Naive thymus-derived CD4-positive, alpha-beta T cell (primary cell): ENCODE measurements around the gene DMAC1. TPM values are rescaled to one million over a fixed set of nuclear protein-coding genes. Genes with fewer than 3 reads are reported as not detected.

ENCODE experiments used
- ATAC-seq: fragments of 150-1000 bp; cut with Tn5 transposase; 2 replicates; pipeline ENCODE4 v1.10.0; 2021; ENCODE audit warnings: mild to moderate bottlenecking, moderate library complexity
- CTCF ChIA-PET: fragments of 350-600 bp; sonication (Branson Sonifier 250); formaldehyde crosslinking; loops from one replicate; lab custom pipeline; 2021; ENCODE audit warnings: antibody characterized with exemption; lab: Charles Lee
- POLR2A ChIA-PET: fragments of 350-600 bp; sonication (Branson Sonifier 250); formaldehyde crosslinking; loops from one replicate; lab custom pipeline; 2021; ENCODE audit warnings: antibody characterized with exemption, inconsistent platforms; lab: Charles Lee
- DNase-seq, 9 donors: peaks; one replicate each; pipeline versions ENCODE4 v3.0.0 to v3.0.0-alpha.2; 2020 to 2022; ENCODE audit warnings: mixed read lengths in 1 of 9
- H3K27ac ChIP-seq: one replicate; pipeline ENCODE4 v1.7.0; 2013; ENCODE audit warnings: mild to moderate bottlenecking, low read depth, low read length, moderate library complexity
- H3K27me3 ChIP-seq, 2 donors: one replicate each; pipeline ENCODE4 v1.7.0; 2013; ENCODE audit warnings: low read length in 2 of 2, mild to moderate bottlenecking in 2 of 2, moderate library complexity in 2 of 2; ENCODE audit not compliant: control insufficient read depth in 2 of 2, insufficient read depth in 2 of 2
- H3K36me3 ChIP-seq, 3 experiments: 1 replicate in 2 of 3; 2 replicates in 1 of 3; pipeline ENCODE4 v1.7.0; 2013; ENCODE audit warnings: low read length in 3 of 3, mild to moderate bottlenecking in 3 of 3, moderate library complexity in 1 of 3; ENCODE audit not compliant: insufficient read depth in 3 of 3, control insufficient read depth in 2 of 3
- H3K4me1 ChIP-seq, 2 donors: one replicate each; pipeline ENCODE4 v1.7.0; 2013; ENCODE audit warnings: low read length in 2 of 2, mild to moderate bottlenecking in 2 of 2, moderate library complexity in 1 of 2; ENCODE audit not compliant: control insufficient read depth in 2 of 2, insufficient read depth in 2 of 2
- H3K4me3 ChIP-seq: 2 replicates; pipeline ENCODE4 v1.7.0; 2013; ENCODE audit warnings: mild to moderate bottlenecking, low read length
- H3K9me3 ChIP-seq, 3 experiments: 1 replicate in 2 of 3; 2 replicates in 1 of 3; pipeline ENCODE4 v1.7.0; 2013; ENCODE audit warnings: low read length in 3 of 3; ENCODE audit not compliant: control insufficient read depth in 2 of 3
- H3K27ac Mint-ChIP-seq, 9 donors: one replicate each; pipeline ENCODE4 v1.8.0; 2020 to 2022; ENCODE audit warnings: mixed read lengths in 9 of 9, mild to moderate bottlenecking in 8 of 9, moderate library complexity in 5 of 9, inconsistent platforms in 2 of 9
- H3K27me3 Mint-ChIP-seq, 5 donors: one replicate each; pipeline ENCODE4 v1.8.0; 2021 to 2022; ENCODE audit warnings: mixed read lengths in 5 of 5, mild to moderate bottlenecking in 1 of 5
- H3K36me3 Mint-ChIP-seq, 5 donors: one replicate each; pipeline ENCODE4 v1.8.0; 2020 to 2022; ENCODE audit warnings: mixed read lengths in 5 of 5, mild to moderate bottlenecking in 3 of 5, inconsistent platforms in 1 of 5
- H3K4me1 Mint-ChIP-seq, 7 donors: one replicate each; pipeline ENCODE4 v1.8.0; 2020 to 2022; ENCODE audit warnings: mixed read lengths in 7 of 7, mild to moderate bottlenecking in 3 of 7, inconsistent platforms in 1 of 7
- H3K4me3 Mint-ChIP-seq, 10 donors: one replicate each; pipeline ENCODE4 v1.8.0; 2020 to 2022; ENCODE audit warnings: mild to moderate bottlenecking in 10 of 10, mixed read lengths in 10 of 10, moderate library complexity in 6 of 10, inconsistent platforms in 2 of 10
- H3K9me3 Mint-ChIP-seq, 11 donors: one replicate each; pipeline ENCODE4 v1.8.0; 2020 to 2022; ENCODE audit warnings: mixed read lengths in 11 of 11, mild to moderate bottlenecking in 4 of 11, inconsistent platforms in 1 of 11, moderate library complexity in 1 of 11
- intact Hi-C, 2 donors: fragments of 100-400 bp; cut with micrococcal nuclease; formaldehyde crosslinking; loops; one replicate each; pipeline ENCODE4 v1.15.1; 2023
- polyA plus RNA-seq, 2 donors: library from polyadenylated mRNA; unstranded; fragments of 300-500 nt; fragmentation: Illumina TruSeq; gene quantifications; one replicate each; pipeline ENCODE4 v1.2.3, GENCODE V29; 2021
- total RNA-seq, 6 experiments: library from RNA in 5 of 6; stranded (reverse) in 5 of 6; gene quantifications; 1 replicate in 5 of 6; 2 replicates in 1 of 6; pipeline ENCODE4 v1.2.3 and lab custom pipeline; 2021 to 2026

The DMAC1 gene
- total and polyA plus RNA-seq, 7 experiments from 2014 or later = 17.5 to 54.9 (median 44.3) TPM

DNA sequence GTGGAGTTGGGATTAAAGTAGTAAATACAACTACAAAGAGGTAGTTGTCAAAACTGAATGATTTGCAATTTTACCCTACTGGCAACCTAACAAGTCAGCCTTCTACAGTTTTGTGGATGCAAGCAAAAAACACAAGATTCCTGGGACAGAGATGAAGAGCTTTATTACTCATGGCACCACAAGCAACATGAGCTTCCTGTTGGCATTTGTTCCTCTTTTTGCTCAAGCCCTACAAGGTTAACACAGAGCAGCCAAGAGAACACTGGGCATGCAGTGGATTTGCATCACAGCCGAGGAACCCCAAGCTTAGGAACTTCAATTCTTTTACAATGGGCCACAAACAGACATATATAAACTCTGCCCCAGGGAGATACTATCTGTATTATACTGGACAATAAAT, 28.8 kb upstream of the DMAC1 start:
- H3K27me3 ChIP-seq = no peaks in the 10 kb centered on the region
- no peaks in the 10 kb centered on the region for H3K9me3 ChIP-seq
- Mint-ChIP-seq H3K27ac (no peak overlapping the region), H3K4me3 (no peak overlapping the region), H3K9me3 (peaks cover 0 to 3% (median 0%) of the 10 kb centered on the region in 11 donors), H3K4me1 (no peaks in the 10 kb centered on the region), H3K27me3 (peaks cover 0 to 5% (median 0%) of the 10 kb centered on the region in 5 donors), H3K36me3 (no peaks in the 10 kb centered on the region)
- no peaks in the 10 kb centered on the region for H3K4me1 ChIP-seq
- H3K4me3 ChIP-seq = no peak overlapping the region
- POLR2A ChIA-PET = no interaction called here
- ATAC-seq (no peak), DNase-seq (no peak)
- intact Hi-C loops = no loop called here
- CTCF ChIA-PET = no interaction called here
- no peak overlapping the region for H3K27ac ChIP-seq
- H3K36me3 ChIP-seq = no peaks in the 10 kb centered on the region

DNA sequence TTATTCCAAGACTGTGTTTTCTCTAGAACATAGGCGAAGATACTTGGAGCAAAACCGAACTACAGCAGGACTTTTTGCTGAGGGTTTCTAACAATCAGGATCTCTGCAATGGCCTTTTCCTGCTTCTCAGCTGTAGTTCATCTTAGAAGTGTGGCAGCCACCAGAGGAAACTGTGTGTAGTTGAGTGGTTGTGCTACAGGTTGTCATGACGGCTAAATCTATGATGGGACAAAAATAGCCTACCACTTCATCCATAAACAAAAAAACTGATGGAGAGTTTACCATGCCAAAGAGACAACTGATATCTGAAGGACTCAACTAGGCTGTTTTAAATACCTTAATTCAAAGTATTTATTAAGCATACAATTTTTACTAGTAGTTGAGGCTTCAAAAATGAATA, 28.2 kb upstream of the DMAC1 start:
- ATAC-seq (no peak), DNase-seq (no peak)
- Histone ChIP-seq H3K27me3 (no peaks in the 10 kb centered on the region), H3K4me1 (no peaks in the 10 kb centered on the region), H3K27ac (no peak overlapping the region), H3K36me3 (no peaks in the 10 kb centered on the region), H3K4me3 (no peak overlapping the region), H3K9me3 (no peaks in the 10 kb centered on the region)
- Mint-ChIP-seq H3K9me3 (peaks cover 0 to 3% (median 0%) of the 10 kb centered on the region in 11 donors), H3K4me3 (no peak overlapping the region), H3K36me3 (no peaks in the 10 kb centered on the region), H3K4me1 (no peaks in the 10 kb centered on the region), H3K27me3 (peaks cover 0 to 5% (median 0%) of the 10 kb centered on the region in 5 donors), H3K27ac (no peak overlapping the region)
- ChIA-PET CTCF (no interaction called here), POLR2A (no interaction called here)
- intact Hi-C loops = no loop called here

GRCh38 chr9:7827056-7827455, 27.5 kb upstream of the DMAC1 start:
- Histone ChIP-seq H3K36me3 (no peaks in the 10 kb centered on the region), H3K27ac (no peak overlapping the region), H3K4me1 (no peaks in the 10 kb centered on the region), H3K4me3 (no peak overlapping the region), H3K9me3 (no peaks in the 10 kb centered on the region), H3K27me3 (no peaks in the 10 kb centered on the region)
- H3K4me3 Mint-ChIP-seq = no peak overlapping the region
- H3K36me3 Mint-ChIP-seq = no peaks in the 10 kb centered on the region
- ATAC-seq = no peak
- no peak overlapping the region for H3K27ac Mint-ChIP-seq
- H3K4me1 Mint-ChIP-seq = no peaks in the 10 kb centered on the region
- peaks cover 0 to 5% (median 0%) of the 10 kb centered on the region in 5 donors for H3K27me3 Mint-ChIP-seq
- CTCF ChIA-PET = no interaction called here
- H3K9me3 Mint-ChIP-seq = peaks cover 0 to 3% (median 0%) of the 10 kb centered on the region in 11 donors
- POLR2A ChIA-PET = no interaction called here
- no peak for DNase-seq
- intact Hi-C loops = no loop called here

GRCh38 chr9:7823651-7824050, 24.1 kb upstream of the DMAC1 start:
- Histone ChIP-seq H3K36me3 (no peaks in the 10 kb centered on the region), H3K27me3 (no peaks in the 10 kb centered on the region), H3K9me3 (no peaks in the 10 kb centered on the region), H3K4me1 (no peaks in the 10 kb centered on the region), H3K27ac (no peak overlapping the region), H3K4me3 (no peak overlapping the region)
- DNase-seq = no peak
- no peak overlapping the region for H3K4me3 Mint-ChIP-seq
- intact Hi-C loops = no loop called here
- H3K27me3 Mint-ChIP-seq = peaks cover 0 to 5% (median 0%) of the 10 kb centered on the region in 5 donors
- H3K27ac Mint-ChIP-seq = no peak overlapping the region
- ChIA-PET POLR2A (no interaction called here), CTCF (no interaction called here)
- H3K36me3 Mint-ChIP-seq = peaks cover 0 to 3% (median 0%) of the 10 kb centered on the region in 5 donors
- no peaks in the 10 kb centered on the region for H3K4me1 Mint-ChIP-seq
- H3K9me3 Mint-ChIP-seq = peaks cover 0 to 2% (median 0%) of the 10 kb centered on the region in 11 donors
- ATAC-seq = no peak

DNA sequence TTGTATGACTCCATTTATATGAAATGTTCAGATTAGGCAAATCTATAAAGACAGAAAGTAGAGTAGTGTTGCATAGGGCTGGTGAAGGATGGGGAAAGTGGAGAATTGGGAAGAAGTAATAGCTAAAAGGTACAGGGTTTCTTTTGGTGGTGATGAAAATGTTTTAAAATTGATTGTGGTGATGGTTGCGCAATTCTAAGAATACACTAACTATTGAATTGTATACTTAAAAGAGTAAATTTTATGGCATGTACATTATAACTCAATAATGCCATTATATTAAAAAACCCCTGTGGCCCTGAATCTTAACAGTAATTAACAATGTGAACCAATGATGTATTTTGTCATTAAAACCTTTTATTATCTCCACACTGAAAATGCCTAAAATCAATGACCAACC, 20.4 kb upstream of the DMAC1 start:
- Histone ChIP-seq H3K9me3 (no peaks in the 10 kb centered on the region), H3K36me3 (no peaks in the 10 kb centered on the region), H3K4me3 (no peak overlapping the region), H3K27me3 (no peaks in the 10 kb centered on the region), H3K4me1 (no peaks in the 10 kb centered on the region), H3K27ac (no peak overlapping the region)
- ATAC-seq (no peak), DNase-seq (no peak)
- CTCF ChIA-PET = no interaction called here
- POLR2A ChIA-PET = no interaction called here
- intact Hi-C loops = no loop called here
- H3K36me3 Mint-ChIP-seq = peaks cover 0 to 3% (median 0%) of the 10 kb centered on the region in 5 donors
- no peak overlapping the region for H3K27ac Mint-ChIP-seq
- H3K4me1 Mint-ChIP-seq = no peaks in the 10 kb centered on the region
- peaks cover 0 to 4% (median 0%) of the 10 kb centered on the region in 5 donors for H3K27me3 Mint-ChIP-seq
- H3K4me3 Mint-ChIP-seq = no peak overlapping the region
- peaks cover 0 to 2% (median 0%) of the 10 kb centered on the region in 11 donors for H3K9me3 Mint-ChIP-seq

- POLR2A ChIA-PET = no interaction called here
- no peak for ATAC-seq
- no peak overlapping the region for H3K4me3 ChIP-seq
Measured at GRCh38 chr9:7816021-7816420, 16.4 kb upstream of the DMAC1 start.

DNA sequence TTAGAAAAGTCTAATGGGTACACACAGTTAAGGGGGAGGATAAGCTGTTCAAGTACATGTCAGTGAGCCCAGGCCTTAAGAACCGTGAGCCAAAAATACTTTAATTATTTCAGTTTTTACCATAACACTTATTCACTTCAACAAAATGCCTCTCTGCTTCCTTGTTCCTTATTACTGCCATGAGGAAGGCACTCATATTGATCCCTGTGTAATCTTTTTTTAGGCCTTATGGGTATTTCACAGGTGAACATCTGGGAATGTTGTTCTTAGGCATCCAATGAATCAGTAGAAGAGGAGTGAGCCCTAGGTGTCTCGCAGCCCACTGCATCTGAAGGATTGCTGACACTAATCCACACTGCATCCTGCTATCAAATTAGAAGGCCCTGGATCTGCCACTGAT, 13.5 kb upstream of the DMAC1 start:
- no peak overlapping the region for H3K4me3 ChIP-seq
- POLR2A ChIA-PET = no interaction called here
- CTCF ChIA-PET = no interaction called here

More at GRCh38 chr9:7816021-7816420, 16.4 kb upstream of the DMAC1 start:
- H3K36me3 Mint-ChIP-seq = peaks cover 0 to 3% (median 0%) of the 10 kb centered on the region in 5 donors
- Histone ChIP-seq H3K36me3 (no peaks in the 10 kb centered on the region), H3K4me1 (no peaks in the 10 kb centered on the region), H3K27ac (no peak overlapping the region), H3K27me3 (no peaks in the 10 kb centered on the region), H3K9me3 (no peaks in the 10 kb centered on the region)
- intact Hi-C loops = no loop called here
- no peak for DNase-seq
- H3K9me3 Mint-ChIP-seq = no peaks in the 10 kb centered on the region
- CTCF ChIA-PET = no interaction called here
- H3K27me3 Mint-ChIP-seq = no peaks in the 10 kb centered on the region
- H3K4me3 Mint-ChIP-seq = no peak overlapping the region
- H3K27ac Mint-ChIP-seq = no peak overlapping the region
- H3K4me1 Mint-ChIP-seq = peaks cover 0 to 4% (median 0%) of the 10 kb centered on the region in 7 donors

More for the DNA sequence above, 13.5 kb upstream of the DMAC1 start:
- Mint-ChIP-seq H3K36me3 (no peaks in the 10 kb centered on the region), H3K4me3 (no peak overlapping the region), H3K4me1 (peaks cover 0 to 4% (median 0%) of the 10 kb centered on the region in 7 donors), H3K27me3 (peaks cover 0 to 7% (median 5%) of the 10 kb centered on the region in 5 donors), H3K9me3 (no peaks in the 10 kb centered on the region), H3K27ac (no peak overlapping the region)
- no peak overlapping the region for H3K27ac ChIP-seq
- no peaks in the 10 kb centered on the region for H3K36me3 ChIP-seq
- no peaks in the 10 kb centered on the region for H3K27me3 ChIP-seq
- no peak for ATAC-seq
- no peaks in the 10 kb centered on the region for H3K9me3 ChIP-seq
- DNase-seq = no peak
- H3K4me1 ChIP-seq = no peaks in the 10 kb centered on the region
- intact Hi-C loops = no loop called here
